Thymus (tissue), 11 donors: Measurements from ENCODE around the gene RIN1. TPM values are rescaled to one million over a fixed set of nuclear protein-coding genes. Genes with fewer than 3 reads are reported as not detected.

ENCODE experiments used
- DNase-seq, 9 donors: peaks; one replicate each; pipeline ENCODE4 v3.0.0-alpha.2; 2013; ENCODE audit warnings: low spot score in 9 of 9, low read depth in 6 of 9, missing footprints in 1 of 9
- H3K27ac ChIP-seq, 2 donors: one replicate each; pipeline ENCODE4 v1.5.1; 2013; ENCODE audit warnings: control low read depth in 1 of 2, low read depth in 1 of 2, low read length in 1 of 2, mild to moderate bottlenecking in 1 of 2, moderate library complexity in 1 of 2
- H3K27me3 ChIP-seq, 2 donors: one replicate each; pipeline ENCODE4 v1.5.1; 2013; ENCODE audit warnings: low read length in 1 of 2; ENCODE audit not compliant: control insufficient read depth in 2 of 2, insufficient read depth in 1 of 2
- H3K36me3 ChIP-seq, 2 donors: one replicate each; pipeline ENCODE4 v1.5.1; 2013; ENCODE audit warnings: low read length in 1 of 2, mild to moderate bottlenecking in 1 of 2, moderate library complexity in 1 of 2; ENCODE audit not compliant: control insufficient read depth in 2 of 2, insufficient read depth in 2 of 2
- H3K4me1 ChIP-seq, 2 donors: one replicate each; pipeline ENCODE4 v1.5.1; 2013; ENCODE audit warnings: low read length in 2 of 2; ENCODE audit not compliant: control insufficient read depth in 2 of 2, insufficient read depth in 2 of 2
- H3K4me3 ChIP-seq, 2 donors: one replicate each; pipeline ENCODE4 v1.5.1; 2013; ENCODE audit warnings: low read length in 2 of 2, control low read depth in 1 of 2, mild to moderate bottlenecking in 1 of 2
- H3K9me3 ChIP-seq, 2 donors: one replicate each; pipeline ENCODE4 v1.5.1; 2013; ENCODE audit warnings: low read length in 1 of 2, mild to moderate bottlenecking in 1 of 2; ENCODE audit not compliant: control insufficient read depth in 2 of 2, insufficient read depth in 1 of 2
- WGBS: extraction: QIAGEN DNeasy Blood & Tissue Kit; methylation state at CpG from one replicate; pipeline ENCODE4 v1.1.7; 2013; 5-methylcytosine and 5-hydroxymethylcytosine counted together
- polyA plus RNA-seq: library from polyadenylated mRNA; stranded (reverse); fragments of 200-250 nt; gene quantifications from one replicate; pipeline ENCODE4 v1.2.3, GENCODE V29; 2013
- total RNA-seq: library from RNA; stranded (reverse); fragments of 120-200 nt; gene quantifications from one replicate; pipeline ENCODE4 v1.2.4, GENCODE V29; 2013
- donor health status: healthy.

Gene RIN1
- total and polyA plus RNA-seq, 2 donors, result 1.1 to 5.8 TPM

DNA sequence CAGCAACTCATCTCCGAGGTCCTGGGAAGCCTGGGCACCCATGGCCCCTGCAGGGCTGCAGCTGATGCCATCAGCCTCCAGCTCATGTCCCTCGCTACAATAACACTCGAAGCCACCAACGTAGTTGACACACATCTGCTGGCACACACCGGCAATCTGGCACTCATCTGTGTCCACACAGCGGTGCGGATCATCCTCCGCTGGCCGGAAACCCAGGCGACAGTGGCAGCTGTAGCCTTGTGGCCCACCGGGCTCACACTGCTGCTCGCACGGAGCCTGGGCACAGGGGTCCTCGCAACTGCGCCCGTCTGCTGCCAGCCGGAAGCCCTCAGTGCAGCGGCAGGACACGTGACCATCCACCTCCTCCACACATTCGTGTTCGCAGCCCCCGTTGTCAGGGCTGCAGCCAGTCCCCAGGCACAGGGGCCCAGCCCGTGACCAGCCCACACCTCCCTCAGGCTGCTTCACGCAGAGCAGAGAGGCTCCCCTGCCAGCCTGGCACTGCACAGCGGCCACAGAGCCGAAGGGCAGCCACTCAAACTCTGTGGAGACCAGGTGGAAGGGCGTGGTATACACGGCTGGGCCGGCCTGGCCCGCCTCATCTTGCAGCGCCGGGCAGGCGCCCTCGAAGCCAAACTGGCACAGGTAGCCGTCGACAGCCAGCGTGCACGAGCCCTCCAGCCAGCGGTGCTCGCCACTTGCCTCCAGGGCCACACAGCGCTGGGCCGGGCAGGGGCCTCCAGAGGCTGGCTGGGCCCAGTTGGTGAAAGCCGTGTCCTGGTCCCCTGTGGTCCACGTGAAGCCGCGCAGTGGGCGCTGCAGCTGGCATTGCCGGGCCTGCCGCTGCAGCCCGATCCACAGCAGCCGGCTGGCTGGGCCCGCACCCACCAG is 20.1 kb downstream of the RIN1 start:
- H3K27ac ChIP-seq, result peak overlapping the region; percentile 99 to 100
- H3K4me1 ChIP-seq, result peaks cover 44 to 81% of the 10 kb centered on the region in 2 donors

DNA sequence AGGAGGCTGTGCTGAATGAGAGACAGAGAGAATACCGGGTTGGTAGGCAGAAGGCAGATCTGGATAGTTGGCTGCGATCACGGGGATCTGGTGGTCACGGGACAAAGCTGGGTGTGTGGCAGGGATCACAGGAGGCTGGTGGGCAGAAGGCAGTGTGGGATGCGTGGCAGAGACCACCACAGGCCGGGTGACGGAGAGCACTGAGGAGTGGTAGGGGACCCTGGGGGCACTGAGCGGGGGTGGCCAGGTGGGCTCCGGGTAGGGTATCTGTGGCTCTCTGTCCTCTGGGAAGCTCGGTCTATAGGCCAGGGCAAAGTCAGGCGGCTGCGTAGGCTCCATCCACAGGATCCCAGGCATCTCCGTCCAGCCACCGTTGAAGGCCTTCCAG is 20.7 kb downstream of the RIN1 start:
- Histone ChIP-seq H3K4me1 (peaks cover 44 to 83% of the 10 kb centered on the region in 2 donors), H3K9me3 (peaks cover 0 to 14% of the 10 kb centered on the region in 2 donors), H3K4me3 (peak overlapping the region in 1 of 2 donors; percentile 50), H3K36me3 (no peaks in the 10 kb centered on the region), H3K27me3 (peaks cover 0 to 2% of the 10 kb centered on the region in 2 donors), H3K27ac (peak overlapping the region; percentile 20 to 99)
- DNase-seq, result no peak
- WGBS, result 97% methylated on average over 14 of the region's 14 CpGs

More for the DNA sequence above, 20.1 kb downstream of the RIN1 start:
- 95% methylated on average over 52 of the region's 52 CpGs for WGBS
- H3K9me3 ChIP-seq, result peaks cover 0 to 14% of the 10 kb centered on the region in 2 donors
- DNase-seq, result no peak
- no peaks in the 10 kb centered on the region for H3K36me3 ChIP-seq
- peak overlapping the region; percentile 43 to 50 for H3K4me3 ChIP-seq
- peaks cover 0 to 2% of the 10 kb centered on the region in 2 donors for H3K27me3 ChIP-seq

DNA sequence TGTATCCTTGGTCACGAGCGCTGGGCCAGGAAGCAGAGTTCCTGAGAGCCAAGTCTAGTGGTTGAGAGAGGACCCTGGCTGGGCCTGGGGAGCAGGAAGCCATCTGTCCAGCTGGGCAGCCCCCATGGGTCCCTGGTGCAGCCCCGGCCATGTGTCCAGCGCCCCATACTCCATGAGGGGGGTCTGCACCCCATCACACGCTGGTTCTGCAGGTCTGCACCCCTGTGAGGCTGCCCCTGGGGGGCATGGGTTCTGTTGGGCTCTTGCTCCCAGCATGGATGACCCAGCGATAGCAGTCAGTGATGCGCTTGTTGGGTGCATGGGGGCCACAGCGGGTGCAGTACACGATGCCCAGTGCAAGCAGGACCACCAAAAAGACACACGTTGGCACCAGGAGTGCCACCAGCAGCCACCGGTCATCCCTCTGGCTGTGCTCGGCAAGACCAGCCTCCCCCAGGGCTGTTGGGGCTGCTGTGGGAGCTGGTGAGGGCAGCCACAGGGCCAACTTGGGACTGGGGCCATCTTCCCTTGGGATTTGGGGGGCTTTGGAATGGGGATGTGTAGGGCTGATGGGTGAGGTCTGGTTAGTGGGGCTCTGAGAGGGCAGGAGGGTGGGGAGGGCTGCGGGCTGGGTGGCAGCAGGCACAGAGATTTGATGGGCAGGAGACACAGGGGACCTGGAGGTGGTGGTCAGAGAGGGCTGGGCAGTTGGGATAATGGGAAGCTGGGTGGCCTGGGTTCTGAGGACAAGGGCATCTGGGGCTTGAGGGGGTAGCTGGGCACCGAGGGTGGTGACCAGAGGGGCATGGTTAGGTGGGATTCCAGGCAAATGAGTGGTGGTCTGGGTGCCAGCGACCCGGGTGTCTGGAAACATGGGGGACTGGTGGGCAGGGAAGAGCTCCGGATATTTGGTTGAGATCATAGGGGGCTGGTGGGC is 21.4 kb downstream of the RIN1 start:
- Histone ChIP-seq H3K4me1 (peaks cover 44 to 83% of the 10 kb centered on the region in 2 donors), H3K9me3 (peaks cover 0 to 14% of the 10 kb centered on the region in 2 donors), H3K36me3 (no peaks in the 10 kb centered on the region), H3K27ac (peak overlapping the region in 1 of 2 donors; percentile 99), H3K27me3 (peaks cover 0 to 5% of the 10 kb centered on the region in 2 donors), H3K4me3 (peak overlapping the region in 1 of 2 donors; percentile 50)
- no peak for DNase-seq
- 96% methylated on average over 17 of the region's 17 CpGs for WGBS

DNA sequence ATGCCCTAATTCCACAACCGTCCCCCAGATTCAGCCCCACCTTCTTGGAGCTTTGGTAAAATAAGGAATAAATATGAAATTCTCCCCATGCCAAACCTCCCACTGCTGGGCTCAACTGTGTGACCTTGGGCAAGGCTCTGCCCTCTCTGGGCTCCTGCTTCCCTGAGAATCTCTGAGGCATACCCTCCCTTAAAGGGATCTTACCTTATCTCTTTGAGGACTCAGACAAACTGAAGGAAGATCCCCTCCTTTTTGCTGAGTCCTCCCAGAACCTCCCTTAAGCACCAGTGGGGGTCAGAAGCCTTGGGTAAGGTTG is 22.1 kb downstream of the RIN1 start:
- H3K36me3 ChIP-seq, result no peaks in the 10 kb centered on the region
- H3K4me3 ChIP-seq, result peak overlapping the region in 1 of 2 donors; percentile 50
- peaks cover 0 to 14% of the 10 kb centered on the region in 2 donors for H3K9me3 ChIP-seq
- WGBS, result 96% methylated on average over 1 of the region's 1 CpG
- no peak for DNase-seq
- H3K27ac ChIP-seq, result peak overlapping the region in 1 of 2 donors; percentile 99
- peaks cover 0 to 6% of the 10 kb centered on the region in 2 donors for H3K27me3 ChIP-seq
- H3K4me1 ChIP-seq, result peaks cover 40 to 78% of the 10 kb centered on the region in 2 donors

DNA sequence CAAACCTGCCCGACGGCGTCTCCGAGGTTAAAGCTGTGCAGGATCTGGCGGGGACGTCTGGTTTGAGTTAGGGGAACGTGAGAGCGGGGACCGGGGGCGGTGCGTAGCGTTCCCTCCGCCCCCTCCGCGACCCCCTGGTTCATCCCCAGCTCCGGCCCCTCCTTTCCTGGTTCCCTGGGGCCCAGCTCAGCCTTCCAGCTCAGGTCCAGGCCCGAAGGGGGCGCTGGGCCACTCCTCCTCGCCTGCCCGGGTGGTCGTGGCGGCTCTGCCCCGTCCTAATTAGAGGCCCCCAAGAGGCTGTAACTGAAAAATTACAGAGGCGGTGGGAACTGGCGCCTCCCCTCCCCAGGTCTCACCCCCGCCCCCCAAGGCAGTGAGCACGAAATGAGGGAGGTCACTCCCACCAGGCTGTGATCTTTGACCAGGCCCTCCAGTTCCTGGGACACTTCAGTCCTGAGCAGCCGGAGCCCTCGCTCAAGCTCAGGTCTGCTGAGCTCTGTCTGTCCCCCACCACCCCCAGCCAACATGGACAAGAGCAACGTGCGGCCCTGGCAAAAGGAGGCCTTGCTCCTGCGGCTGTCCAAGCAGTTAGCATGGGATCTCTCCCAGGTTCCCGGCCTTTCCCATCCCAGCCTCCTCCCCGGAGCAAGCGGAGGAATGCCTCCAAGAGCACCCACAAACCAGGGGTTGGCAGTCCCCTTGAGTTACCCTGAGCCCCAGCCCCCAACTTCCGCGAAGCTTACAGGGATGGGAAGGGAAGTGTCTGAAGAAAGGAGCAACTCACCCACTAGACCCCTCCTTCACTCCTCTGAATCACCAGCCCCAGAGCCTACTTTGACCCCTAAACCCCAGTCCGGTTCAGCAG is 22.7 kb downstream of the RIN1 start:
- peaks cover 34 to 73% of the 10 kb centered on the region in 2 donors for H3K4me1 ChIP-seq
- H3K36me3 ChIP-seq, result no peaks in the 10 kb centered on the region
- 70% methylated on average over 38 of the region's 38 CpGs for WGBS
- H3K27me3 ChIP-seq, result peaks cover 0 to 6% of the 10 kb centered on the region in 2 donors
- DNase-seq, result peak in 2 of 9 donors; percentile 42 to 59
- H3K4me3 ChIP-seq, result peak overlapping the region; percentile 41 to 50
- peaks cover 0 to 14% of the 10 kb centered on the region in 2 donors for H3K9me3 ChIP-seq
- H3K27ac ChIP-seq, result peak overlapping the region; percentile 97 to 99

DNA sequence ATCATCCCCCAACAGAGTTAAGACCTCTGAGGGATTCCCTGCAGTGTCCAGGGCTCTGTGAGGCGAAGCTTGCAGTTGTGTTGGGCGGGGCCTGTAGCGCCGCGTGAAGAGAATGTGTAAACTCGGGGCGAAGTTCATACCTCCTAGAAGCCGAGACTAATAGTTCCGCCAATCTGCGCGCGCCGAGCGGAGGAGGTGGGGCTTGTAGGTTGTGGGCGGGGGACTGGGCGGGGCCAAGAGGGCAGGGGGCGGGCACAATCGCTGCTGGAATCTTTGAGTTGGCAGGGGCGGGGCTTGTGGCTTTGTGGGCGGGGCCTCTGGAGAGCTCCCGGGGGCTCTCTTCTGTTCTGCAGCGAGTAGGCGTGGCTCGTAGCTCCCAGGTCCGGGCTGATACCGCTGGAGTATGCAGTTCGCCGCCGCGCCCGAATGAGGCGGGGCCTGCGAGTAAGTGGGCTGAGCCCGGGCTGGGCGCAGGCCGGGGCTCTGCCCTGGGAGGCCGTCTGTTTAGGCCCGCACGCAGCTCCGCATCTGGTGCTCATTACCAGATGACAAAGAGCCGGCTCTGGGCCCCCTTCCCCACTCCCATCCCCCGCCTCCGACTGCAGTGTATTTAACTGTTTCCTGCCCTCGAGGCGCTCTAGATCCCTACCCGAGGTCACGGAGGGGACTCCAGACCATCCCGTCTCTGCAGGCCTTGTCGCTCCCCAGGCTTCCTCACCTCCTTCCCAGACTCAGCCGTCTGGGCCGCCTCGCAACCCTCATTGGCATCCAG is 23.5 kb downstream of the RIN1 start:
- H3K27ac ChIP-seq, result peak overlapping the region; percentile 97 to 99
- H3K4me3 ChIP-seq, result peak overlapping the region; percentile 58 to 61
- peaks cover 0 to 6% of the 10 kb centered on the region in 2 donors for H3K27me3 ChIP-seq
- H3K36me3 ChIP-seq, result no peaks in the 10 kb centered on the region
- H3K9me3 ChIP-seq, result peaks cover 0 to 11% of the 10 kb centered on the region in 2 donors
- WGBS, result 4% methylated on average over 52 of the region's 52 CpGs
- H3K4me1 ChIP-seq, result peaks cover 27 to 64% of the 10 kb centered on the region in 2 donors
- DNase-seq, result peak; percentile 89 to 99 (median 97)

DNA sequence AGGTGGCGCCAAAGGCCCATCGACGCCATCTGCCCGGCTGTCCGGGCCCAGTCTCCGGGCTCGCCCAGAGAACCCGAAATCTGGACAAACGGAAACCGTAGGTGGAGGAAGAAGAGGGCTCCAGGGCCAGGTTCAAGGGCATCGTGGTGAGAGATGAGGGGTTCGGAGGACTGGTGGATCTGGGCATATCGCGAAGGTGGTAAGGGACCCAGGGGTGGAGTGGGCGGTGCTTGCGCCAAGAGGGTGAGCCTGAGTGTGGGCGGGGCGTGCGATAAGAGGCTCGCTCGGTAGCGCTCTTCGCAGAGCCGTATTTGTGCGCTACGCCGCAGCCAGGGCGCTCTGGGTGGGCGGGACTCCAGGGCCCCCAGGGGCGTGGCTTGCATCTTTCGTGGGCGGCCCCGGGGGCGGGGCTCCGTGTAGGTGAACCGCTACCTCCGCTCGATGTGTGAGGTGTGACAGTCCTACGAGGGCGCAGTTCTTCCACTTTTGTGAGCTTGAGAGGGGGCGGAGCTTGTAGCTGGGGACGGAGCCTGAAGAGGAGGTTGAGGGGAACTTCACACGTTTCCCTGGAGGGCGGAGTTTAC is 24.2 kb downstream of the RIN1 start:
- Histone ChIP-seq H3K27me3 (peaks cover 0 to 6% of the 10 kb centered on the region in 2 donors), H3K27ac (peak overlapping the region; percentile 97 to 99), H3K36me3 (no peaks in the 10 kb centered on the region), H3K9me3 (peaks cover 0 to 11% of the 10 kb centered on the region in 2 donors), H3K4me3 (peak overlapping the region; percentile 58 to 61), H3K4me1 (peaks cover 24 to 58% of the 10 kb centered on the region in 2 donors)
- DNase-seq, result peak; percentile 93 to 99 (median 97)
- under 1% methylated on average over 44 of the region's 44 CpGs for WGBS
